Activated effector memory CD4-positive, alpha-beta T cell treated with anti-CD3 and anti-CD28 coated beads, Interleukin-2, amount 50 U/mL, for 16 hours (primary cell): ENCODE measurements around the gene DNAH10.

Experiments used
- DNase-seq: peaks from one replicate; pipeline ENCODE4 v3.0.0-alpha.2; 2020

Gene DNAH10

GRCh38 chr12:123761841-123762714 is at the start of gene DNAH10:
Gene DNAH10 (plus strand): TSS chr12:123762301. CDS start chr12:123762337, 36 bp downstream.
- DNase-seq, result peak; percentile 70

GRCh38 chr12:123712780-123713319 is 49.3 kb upstream of the DNAH10 start:
- no peak for DNase-seq

GRCh38 chr12:123713398-123713797 is 48.7 kb upstream of the DNAH10 start:
- no peak for DNase-seq

GRCh38 chr12:123713823-123714585 is 48.1 kb upstream of the DNAH10 start:
- DNase-seq, result peak; percentile 66

- DNase-seq, result no peak
Measured at GRCh38 chr12:123715195-123715594, 46.9 kb upstream of the DNAH10 start.

- no peak for DNase-seq
Measured at GRCh38 chr12:123717350-123717749, 44.8 kb upstream of the DNAH10 start.

- DNase-seq, result no peak
Measured at GRCh38 chr12:123720141-123720814, 41.8 kb upstream of the DNAH10 start.

GRCh38 chr12:123721245-123721644 is 40.9 kb upstream of the DNAH10 start:
- DNase-seq, result no peak

- no peak for DNase-seq
Measured at GRCh38 chr12:123723011-123723410, 39.1 kb upstream of the DNAH10 start.

- no peak for DNase-seq
Measured at GRCh38 chr12:123723765-123724164, 38.3 kb upstream of the DNAH10 start.

GRCh38 chr12:123726244-123726643 is 35.9 kb upstream of the DNAH10 start:
- no peak for DNase-seq

GRCh38 chr12:123726962-123727361 is 35.1 kb upstream of the DNAH10 start:
- DNase-seq, result no peak

- no peak for DNase-seq
Measured at GRCh38 chr12:123727878-123728277, 34.2 kb upstream of the DNAH10 start.

- DNase-seq, result no peak
Measured at GRCh38 chr12:123731596-123731995, 30.5 kb upstream of the DNAH10 start.

- DNase-seq, result no peak
Measured at GRCh38 chr12:123732251-123732650, 29.9 kb upstream of the DNAH10 start.

GRCh38 chr12:123733229-123733628 is 28.9 kb upstream of the DNAH10 start:
- DNase-seq, result no peak

GRCh38 chr12:123734268-123734667 is 27.8 kb upstream of the DNAH10 start:
- DNase-seq, result no peak

- DNase-seq, result no peak
Measured at GRCh38 chr12:123741937-123742572, 20.0 kb upstream of the DNAH10 start.

- no peak for DNase-seq
Measured at GRCh38 chr12:123743002-123743401, 19.1 kb upstream of the DNAH10 start.

- no peak for DNase-seq
Measured at GRCh38 chr12:123744836-123745235, 17.3 kb upstream of the DNAH10 start.

GRCh38 chr12:123747309-123747708 is 14.8 kb upstream of the DNAH10 start:
- no peak for DNase-seq

GRCh38 chr12:123748161-123748560 is 13.9 kb upstream of the DNAH10 start:
- DNase-seq, result no peak

- DNase-seq, result no peak
Measured at GRCh38 chr12:123748661-123749060, 13.4 kb upstream of the DNAH10 start.
